Bronchial epithelial cell (primary cell): Measurements from ENCODE around the gene ASB1. TPM values are rescaled to one million over a fixed set of nuclear protein-coding genes. Genes with fewer than 3 reads are reported as not detected.
A peak's percentile ranks its signal among the peaks of the same experiment; 100 is the strongest.

ENCODE experiments used
- DNase-seq: peaks from one replicate; pipeline ENCODE4 v3.0.0-alpha.2; 2010; ENCODE audit warnings: low read depth
- FAIRE-seq: peaks from 2 replicates; lab custom pipeline; 2011; peaks lifted over from hg19 to GRCh38; lab: Jason Lieb, UNC
- H3K27me3 ChIP-seq: 2 replicates; pipeline ENCODE4 v1.5.1; 2011; ENCODE audit warnings: low read length; ENCODE audit not compliant: control insufficient read depth, insufficient read depth
- H3K36me3 ChIP-seq: 2 replicates; pipeline ENCODE4 v1.5.1; 2011; ENCODE audit warnings: low read length; ENCODE audit not compliant: control insufficient read depth, insufficient read depth
- H3K4me3 ChIP-seq: 2 replicates; pipeline ENCODE4 v1.5.1; 2011; ENCODE audit warnings: mild to moderate bottlenecking, low read depth, low read length, control low read depth
- total RNA-seq: library from RNA; depleted of rRNA; stranded (reverse); fragments of >200 nt; gene quantifications from 2 replicates; pipeline ENCODE4 v1.2.1, GENCODE V29; 2014
- TF ChIP-seq, protein P1 (sequence below): IDR thresholded peaks from 2 replicates; pipeline ENCODE4 v1.5.1; 2011; ENCODE audit warnings: mild to moderate bottlenecking, moderate library complexity, low read length, control low read depth, inconsistent platforms; ENCODE audit not compliant: insufficient read depth, severe bottlenecking

The ASB1 gene
- total RNA-seq, 1 donor from 2014 or later: 41.9 TPM

DNA sequence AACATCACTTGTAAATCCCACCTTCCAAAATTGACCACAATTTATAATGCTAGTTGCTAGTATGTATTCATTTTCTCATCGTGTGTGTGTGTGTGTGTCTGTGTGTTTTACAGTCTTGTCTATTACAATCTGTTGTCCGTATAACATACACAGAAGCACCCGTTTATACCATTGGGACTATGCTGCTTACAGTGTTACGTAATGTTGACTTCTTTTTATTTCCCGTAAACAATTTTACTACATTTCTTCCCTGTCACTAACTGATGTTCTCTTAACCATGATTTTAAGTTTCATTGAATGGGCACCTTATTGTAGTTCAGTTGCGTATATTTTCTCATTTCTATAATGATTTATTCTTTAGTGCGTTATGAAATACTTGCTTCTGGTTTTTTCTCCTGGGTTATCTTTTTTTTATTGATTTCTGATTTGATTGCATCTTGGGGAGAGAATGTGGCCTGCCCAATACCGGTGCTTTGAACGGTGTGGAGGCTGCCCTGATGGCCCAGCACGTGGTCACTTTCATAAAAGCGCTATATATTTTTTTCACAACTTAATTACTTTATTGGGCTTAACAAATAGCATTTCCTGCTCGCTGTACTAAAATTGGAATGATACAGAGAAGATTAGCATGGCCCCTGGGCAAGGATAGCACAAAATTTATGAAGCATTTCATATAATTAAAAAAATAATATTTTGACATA, 14.5 kb upstream of the ASB1 start:
- no peak for DNase-seq
- Histone ChIP-seq H3K27me3 (no peaks in the 10 kb centered on the region), H3K36me3 (peaks cover 1% of the 10 kb centered on the region), H3K4me3 (no peak overlapping the region)
- TF ChIP-seq, protein P1, sequence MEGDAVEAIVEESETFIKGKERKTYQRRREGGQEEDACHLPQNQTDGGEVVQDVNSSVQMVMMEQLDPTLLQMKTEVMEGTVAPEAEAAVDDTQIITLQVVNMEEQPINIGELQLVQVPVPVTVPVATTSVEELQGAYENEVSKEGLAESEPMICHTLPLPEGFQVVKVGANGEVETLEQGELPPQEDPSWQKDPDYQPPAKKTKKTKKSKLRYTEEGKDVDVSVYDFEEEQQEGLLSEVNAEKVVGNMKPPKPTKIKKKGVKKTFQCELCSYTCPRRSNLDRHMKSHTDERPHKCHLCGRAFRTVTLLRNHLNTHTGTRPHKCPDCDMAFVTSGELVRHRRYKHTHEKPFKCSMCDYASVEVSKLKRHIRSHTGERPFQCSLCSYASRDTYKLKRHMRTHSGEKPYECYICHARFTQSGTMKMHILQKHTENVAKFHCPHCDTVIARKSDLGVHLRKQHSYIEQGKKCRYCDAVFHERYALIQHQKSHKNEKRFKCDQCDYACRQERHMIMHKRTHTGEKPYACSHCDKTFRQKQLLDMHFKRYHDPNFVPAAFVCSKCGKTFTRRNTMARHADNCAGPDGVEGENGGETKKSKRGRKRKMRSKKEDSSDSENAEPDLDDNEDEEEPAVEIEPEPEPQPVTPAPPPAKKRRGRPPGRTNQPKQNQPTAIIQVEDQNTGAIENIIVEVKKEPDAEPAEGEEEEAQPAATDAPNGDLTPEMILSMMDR: no peak
- FAIRE-seq: no peak

DNA sequence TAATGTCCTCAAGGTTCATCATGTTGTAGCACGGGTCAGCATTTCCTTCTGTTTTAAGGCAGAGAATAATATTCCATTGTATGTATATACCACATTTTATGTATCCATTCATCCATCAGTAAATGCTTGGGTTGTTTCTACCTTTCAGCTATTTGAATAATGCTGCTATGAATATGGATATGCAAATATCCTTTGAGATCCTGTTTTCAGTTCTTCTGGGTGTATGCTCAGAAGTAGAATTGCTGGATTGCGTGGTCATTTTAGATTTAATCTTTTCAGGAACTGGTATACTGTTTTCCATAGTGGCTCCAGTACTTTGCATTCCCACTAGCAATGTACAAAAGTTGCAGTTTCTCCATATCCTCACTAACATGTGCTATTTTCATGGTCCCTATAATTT, 13.4 kb upstream of the ASB1 start:
- no peak for FAIRE-seq
- H3K36me3 ChIP-seq: no peaks in the 10 kb centered on the region
- TF ChIP-seq, protein P1: no peak

DNA sequence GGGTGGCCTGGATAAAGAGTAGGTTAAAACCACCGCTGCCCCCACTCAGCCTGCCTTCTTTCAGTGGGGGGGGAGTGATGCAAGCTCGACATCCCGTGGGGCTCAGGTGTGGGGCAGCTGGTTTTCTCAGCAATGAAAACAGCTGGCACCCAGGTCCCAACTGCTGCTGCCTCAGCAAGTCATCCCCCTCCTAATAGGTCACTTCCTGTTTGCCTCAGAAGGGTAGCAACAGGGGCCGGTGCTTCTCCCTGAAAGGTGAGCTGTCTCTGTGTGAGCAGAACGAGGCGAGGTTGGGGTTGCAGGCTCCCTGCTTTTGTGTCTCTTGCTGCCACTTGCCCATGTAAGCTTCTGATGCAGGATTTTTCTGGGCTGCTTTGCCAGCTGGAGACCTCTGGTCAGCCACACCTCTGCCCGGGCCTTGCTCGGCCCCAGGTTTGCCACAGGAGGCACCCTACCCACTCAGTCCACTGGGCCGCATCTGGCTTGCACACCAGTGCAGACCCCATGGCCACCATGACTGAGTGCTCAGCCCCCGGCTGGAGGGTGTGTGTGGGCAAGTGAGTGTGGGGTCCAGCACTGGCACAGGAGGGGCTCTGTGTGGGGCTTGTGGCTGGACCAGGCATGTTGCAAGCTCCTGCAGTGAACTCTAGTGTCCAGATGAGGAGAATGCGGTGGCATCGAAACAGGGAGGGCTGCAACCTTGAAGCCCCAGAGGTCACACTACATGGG, 11.5 kb upstream of the ASB1 start:
- Histone ChIP-seq H3K4me3 (no peak overlapping the region), H3K27me3 (no peaks in the 10 kb centered on the region), H3K36me3 (no peaks in the 10 kb centered on the region)
- DNase-seq: peak; percentile 60
- TF ChIP-seq, protein P1: no peak
- no peak for FAIRE-seq

More for the DNA sequence above, 13.4 kb upstream of the ASB1 start:
- no peak overlapping the region for H3K4me3 ChIP-seq
- H3K27me3 ChIP-seq: no peaks in the 10 kb centered on the region
- no peak for DNase-seq

DNA sequence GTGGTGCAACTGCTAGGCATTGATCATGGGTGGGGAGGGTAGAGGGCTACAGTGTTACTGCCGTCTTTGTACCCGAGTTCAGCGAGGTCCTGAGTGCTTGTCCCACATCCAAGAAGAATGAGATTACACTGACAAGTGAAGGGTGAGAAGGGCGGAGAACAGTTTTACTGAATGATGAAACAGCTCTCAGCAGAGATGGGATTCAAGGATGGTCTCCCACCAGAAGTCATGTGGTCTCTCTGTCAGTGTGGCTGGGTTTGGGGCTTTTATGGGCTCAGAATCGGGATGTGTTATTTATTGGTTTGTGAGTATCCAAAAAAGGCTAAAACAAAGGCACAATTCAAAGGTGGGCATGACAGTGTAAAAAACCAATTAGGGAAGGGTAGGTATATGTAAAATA, 10.8 kb upstream of the ASB1 start:
- H3K27me3 ChIP-seq: no peaks in the 10 kb centered on the region
- no peaks in the 10 kb centered on the region for H3K36me3 ChIP-seq
- no peak for FAIRE-seq

DNA sequence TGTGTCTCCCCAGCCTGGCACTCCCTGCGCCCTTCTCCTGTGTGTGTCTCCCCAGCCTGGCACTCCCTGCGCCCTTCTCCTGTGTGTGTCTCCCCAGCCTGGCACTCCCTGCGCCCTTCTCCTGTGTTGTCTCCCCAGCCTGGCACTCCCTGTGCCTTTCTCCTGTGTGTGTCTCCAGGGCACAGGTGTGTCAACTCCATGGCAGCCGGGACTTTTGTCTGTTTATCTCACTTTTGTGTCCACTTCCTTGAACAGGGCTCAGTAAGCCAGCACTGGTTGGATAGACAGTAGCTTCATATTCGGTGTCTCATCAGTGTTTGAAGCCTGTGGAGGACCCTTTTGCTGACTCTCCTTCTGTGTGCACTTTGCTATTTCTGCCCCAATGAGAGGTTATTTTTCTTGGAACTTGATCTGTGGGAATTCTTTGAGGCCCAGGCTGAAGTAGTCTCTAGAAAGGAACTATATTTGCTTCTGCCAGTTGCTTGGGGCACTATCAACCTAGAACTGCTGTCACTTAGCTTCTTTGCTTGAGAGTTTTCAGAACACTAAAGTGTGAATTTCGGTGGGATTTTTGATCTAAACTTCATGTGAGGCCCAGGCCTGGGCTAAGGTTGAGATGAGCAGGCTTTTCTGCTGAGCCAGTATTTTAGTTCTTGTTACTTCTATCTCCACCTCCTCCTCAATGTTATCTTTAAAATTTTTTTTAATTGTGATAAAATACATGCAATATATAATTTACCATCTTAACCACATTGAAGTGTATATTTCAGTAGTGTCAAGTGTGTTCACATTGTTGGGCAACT, 8.3 kb upstream of the ASB1 start:
- DNase-seq: peak; percentile 20
- Histone ChIP-seq H3K4me3 (no peak overlapping the region), H3K36me3 (no peaks in the 10 kb centered on the region), H3K27me3 (no peaks in the 10 kb centered on the region)
- TF ChIP-seq, protein P1: no peak
- no peak for FAIRE-seq

More for the DNA sequence above, 10.8 kb upstream of the ASB1 start:
- H3K4me3 ChIP-seq: no peak overlapping the region
- TF ChIP-seq, protein P1: no peak
- DNase-seq: no peak
